GM10266 (cell line): ENCODE data around the gene GNG7.

Experiments
- DNase-seq: peaks from one replicate; pipeline ENCODE4 v3.0.0; 2012; ENCODE audit errors: extremely low spot score
- CTCF ChIP-seq: IDR thresholded peaks from 2 replicates; pipeline ENCODE4 v1.5.1; 2012; ENCODE audit warnings: mild to moderate bottlenecking, low read depth; ENCODE audit not compliant: control insufficient read depth, insufficient read depth; ENCODE audit errors: missing control alignments

Gene GNG7

DNA sequence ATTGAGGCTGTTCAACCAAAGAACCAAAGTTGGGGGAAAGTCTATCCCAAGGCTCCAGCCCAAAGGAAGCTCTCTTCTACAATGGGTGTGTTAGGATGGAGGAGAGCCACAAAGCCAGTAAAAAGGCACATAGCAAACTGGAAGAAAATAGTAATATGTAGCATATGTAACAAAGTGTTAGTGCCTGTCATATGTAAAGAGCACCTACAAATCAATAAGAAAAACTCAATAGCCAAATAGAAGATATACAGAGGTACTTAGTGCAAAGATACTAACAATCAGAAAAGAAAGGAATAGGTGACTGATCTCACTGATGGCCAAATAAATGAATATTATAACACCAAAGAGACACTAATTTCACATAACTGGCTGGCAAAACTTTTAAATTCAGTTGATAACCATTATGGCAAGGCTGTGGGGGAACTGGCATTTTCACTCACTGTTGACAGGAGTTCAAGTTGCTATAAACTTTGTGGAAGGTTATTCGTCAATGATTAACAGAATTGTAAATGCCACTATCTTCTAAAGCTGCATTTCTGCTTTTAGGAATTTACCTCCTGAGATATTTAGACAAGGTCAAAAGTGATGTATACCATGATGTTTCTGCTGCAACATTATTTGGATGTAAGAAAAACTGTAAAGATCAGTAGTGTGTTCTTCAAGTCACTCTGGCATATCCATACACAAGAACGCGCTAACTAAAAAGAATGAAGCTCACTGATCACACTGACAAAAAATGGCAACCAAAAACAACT lies 110.8 kb downstream of the GNG7 start:
- TF ChIP-seq CTCF = no peak
- no peak for DNase-seq

GRCh38 chr19:2590630-2591399 lies 111.7 kb downstream of the GNG7 start:
- TF ChIP-seq CTCF = no peak
- DNase-seq = no peak

DNA sequence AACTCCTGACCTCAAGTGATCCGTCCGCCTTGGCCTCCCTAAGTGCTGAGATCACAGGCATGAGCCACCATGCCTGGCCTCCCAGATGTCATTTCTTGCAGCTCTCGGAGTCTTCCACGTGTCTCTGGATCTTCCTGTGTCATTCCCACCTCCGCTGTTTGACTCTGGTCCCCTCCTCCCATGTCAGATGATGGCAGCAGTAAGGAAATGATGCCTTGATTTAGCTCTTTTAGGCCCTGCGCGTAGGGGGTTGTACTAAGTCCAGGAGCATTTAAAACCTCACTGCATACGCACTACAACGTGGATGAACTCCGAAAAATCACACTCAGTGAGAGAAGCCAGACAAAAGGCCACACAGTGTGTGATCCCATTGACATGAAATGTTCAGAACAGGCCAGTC lies 113.1 kb downstream of the GNG7 start:
- no peak for DNase-seq

GRCh38 chr19:2588081-2588777 lies 114.3 kb downstream of the GNG7 start:
- TF ChIP-seq CTCF = no peak
- no peak for DNase-seq

More for the DNA sequence above, 113.1 kb downstream of the GNG7 start:
- no peak for TF ChIP-seq CTCF

GRCh38 chr19:2587001-2587719 lies 115.3 kb downstream of the GNG7 start:
- no peak for TF ChIP-seq CTCF
- no peak for DNase-seq

DNA sequence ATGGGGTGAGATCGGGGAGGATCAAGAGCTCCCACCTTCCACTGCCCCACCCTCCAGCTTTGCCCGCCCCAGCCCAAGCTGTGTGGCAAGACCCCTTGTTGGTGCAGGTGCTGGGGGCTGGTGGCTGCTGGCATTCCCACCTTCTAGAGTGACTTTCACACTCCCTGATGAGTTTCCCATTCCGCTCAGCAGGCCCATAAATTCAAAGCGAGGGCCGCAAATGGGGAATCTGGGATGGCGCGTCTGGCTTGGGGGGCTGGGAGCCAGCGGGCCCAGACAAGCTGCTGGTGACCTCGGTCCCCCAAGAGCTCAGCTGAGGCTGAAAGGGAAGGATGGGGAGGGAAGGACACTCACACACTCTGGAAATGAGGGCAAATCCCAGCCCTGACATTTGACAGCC lies 116.3 kb downstream of the GNG7 start:
- DNase-seq = no peak
- TF ChIP-seq CTCF = no peak
